GM19099 (cell line): Measurements from ENCODE around the gene CYTH3.

Experiments
- POLR2A ChIP-seq: IDR thresholded peaks from 3 replicates; pipeline ENCODE4 v1.6.1; 2011; ENCODE audit warnings: low read depth; ENCODE audit not compliant: insufficient read length; ENCODE audit errors: extremely low read depth

The CYTH3 gene

DNA sequence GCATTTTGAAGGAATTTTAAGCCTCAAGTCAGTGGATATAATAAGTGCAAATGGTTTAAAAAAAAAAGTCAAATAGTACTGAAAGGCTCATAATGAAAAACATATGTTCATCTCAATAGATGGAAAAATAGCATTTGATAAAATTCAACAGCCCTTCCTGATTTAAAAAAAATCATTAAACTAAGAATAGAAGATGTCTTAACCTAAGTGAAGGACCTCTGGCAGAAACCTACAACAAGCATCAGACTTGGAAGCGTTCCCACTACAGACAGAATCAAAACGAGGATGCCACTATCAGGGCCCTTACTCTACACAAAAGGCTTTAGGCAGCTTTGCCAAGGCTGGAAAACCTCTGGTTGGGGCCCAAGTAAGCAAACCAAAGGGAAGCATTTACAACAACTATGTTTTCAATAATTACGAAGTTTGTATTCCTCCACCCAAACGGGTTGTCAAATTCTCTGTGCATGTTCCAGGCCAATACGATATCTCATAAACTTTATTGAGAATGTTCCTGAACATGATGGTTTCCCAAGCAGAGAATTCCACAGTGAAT is 45.1 kb downstream of the CYTH3 start:
- no peak for TF ChIP-seq POLR2A

DNA sequence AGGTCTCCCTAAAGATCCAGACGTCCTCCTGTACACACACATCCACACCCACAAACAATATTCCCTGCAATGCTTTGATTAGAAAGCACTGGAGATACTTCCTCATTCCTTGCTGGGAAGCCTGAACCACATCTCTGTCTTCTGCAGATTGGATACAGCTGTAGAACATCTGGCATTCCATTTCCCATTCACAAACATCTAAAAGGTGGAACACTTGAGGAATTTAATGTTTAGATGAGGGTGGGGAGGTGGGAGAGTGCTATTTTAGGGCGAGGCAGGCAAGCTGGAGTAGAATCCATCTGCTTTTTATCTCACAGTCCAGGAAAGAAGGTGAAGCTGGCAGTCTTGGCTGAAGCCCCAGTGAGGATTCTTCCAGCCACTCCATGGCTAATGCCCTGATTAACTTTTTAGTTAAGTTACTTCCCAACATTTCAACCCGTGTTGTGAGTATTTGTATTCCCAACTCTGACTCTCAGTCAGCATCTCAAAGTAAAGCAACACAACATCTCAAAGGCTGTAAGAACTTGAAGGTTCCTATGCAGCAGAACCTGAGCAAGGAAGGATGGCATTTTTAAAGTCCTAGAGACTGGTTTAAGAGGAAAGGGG is 46.1 kb downstream of the CYTH3 start:
- TF ChIP-seq POLR2A = no peak

DNA sequence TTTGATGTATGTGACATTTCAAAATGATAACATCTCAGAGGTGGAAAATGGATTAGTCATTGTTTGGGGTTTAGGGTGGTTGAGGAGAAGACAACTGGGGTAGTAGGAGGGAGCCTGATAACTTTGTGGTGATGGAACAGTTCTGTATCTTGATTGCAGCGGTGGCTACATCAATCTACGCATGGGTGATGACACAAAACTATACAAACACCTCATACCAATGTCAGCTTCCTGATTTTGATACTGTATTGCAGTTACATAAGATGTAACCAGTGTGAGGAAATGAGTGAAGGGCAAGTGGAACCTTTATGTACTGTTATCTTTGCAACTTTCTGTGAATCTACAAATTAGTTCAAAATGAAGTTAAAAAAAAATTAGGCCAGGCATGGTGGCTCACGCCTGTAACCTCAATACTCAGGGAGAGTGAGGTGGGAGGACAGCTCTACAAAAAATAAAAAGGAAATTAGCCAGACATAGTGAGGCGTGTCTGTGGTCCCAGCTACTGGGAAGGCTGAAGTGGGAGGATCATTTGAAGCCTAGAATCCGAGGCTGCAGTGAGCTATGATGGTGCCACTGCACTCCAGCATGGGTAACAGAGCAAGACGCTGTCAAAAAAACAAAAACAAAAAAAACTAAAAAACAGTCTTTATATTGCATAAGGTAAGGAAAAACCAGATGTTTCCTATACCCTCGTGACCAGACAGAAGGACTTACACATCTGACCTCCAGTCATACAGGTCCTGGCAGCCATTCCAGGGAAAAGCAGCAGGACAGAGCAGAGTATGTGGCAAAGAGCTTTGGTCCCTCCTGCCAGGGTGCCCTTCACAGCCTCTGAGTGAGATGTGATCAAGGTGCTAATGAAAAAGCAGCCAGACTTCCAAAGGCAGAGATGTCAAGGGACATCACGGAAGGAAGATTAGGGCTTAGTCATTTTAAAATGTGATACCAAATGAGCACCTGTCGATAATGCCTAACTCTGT is 50.8 kb downstream of the CYTH3 start:
- TF ChIP-seq POLR2A = no peak

DNA sequence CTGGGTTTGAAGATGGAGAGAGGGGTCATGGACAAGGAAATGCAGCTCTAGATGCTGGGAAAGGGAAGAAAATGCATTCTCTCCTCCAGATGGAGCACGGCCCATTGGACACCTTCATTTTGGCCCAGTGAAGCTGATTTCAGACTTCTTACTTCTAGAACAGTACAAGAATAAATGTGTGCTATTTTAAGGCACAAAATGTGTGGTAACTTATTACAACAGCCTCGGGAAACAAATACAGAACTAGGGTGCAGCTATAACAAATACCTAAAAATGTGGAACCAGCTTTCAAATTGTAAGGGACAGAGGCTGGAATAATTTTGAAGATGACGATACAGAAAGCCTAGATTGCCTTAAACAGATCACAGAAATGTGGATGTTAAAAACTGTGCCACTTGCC is 54.1 kb downstream of the CYTH3 start:
- no peak for TF ChIP-seq POLR2A

DNA sequence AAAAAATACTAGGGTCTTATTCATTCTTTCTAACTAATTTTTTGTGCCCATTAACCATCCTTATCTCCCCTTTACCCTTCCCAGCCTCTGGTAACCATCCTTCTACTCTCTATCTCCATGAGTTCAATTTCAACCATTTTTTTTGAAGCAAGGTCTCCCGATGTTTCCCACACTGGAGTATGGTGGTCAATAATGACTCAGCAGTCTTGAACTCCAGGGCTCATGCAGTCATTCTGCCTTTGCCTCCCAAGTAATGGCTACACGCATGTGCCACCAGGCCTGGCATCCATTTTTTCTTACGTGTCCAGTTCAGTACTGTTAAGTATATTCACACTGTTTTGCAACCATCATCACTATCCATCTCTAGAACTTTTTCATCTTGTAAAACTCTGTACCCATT is 60.4 kb downstream of the CYTH3 start:
- no peak for TF ChIP-seq POLR2A

DNA sequence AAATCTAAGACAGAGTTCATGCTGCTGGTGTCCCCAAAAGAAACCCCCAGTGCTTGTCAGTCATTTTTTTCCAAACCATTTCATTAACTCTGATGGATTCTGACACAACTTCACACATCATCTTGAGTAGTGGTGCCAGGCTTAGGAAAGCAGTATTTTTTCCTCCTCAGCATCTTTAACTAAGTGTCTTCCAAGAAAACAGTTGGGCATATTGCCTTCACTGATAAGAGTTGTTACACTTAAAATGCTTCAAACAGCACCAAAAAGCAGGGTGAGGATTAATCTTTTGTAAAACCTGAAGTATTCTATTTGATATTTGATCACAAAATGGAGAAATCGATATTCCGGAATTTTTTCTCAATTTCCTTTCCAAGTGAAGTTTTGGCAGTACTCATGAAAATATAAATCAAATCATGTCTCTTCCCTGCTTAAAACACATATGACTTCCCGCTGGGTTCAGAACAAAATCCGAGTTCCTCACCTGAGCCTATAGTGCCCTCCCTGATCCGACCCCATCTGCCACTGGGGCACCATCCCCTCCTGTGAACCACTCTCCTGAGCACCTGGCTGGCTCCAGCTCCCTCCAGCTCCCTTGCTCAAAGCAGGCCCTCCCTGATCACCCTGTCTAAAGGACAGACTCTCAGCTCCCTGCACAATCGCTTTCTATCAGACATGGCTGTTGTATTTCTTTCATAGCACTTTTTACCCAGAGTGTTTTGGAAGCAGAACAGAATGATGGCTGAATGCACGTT is 61.6 kb downstream of the CYTH3 start:
- no peak for TF ChIP-seq POLR2A

DNA sequence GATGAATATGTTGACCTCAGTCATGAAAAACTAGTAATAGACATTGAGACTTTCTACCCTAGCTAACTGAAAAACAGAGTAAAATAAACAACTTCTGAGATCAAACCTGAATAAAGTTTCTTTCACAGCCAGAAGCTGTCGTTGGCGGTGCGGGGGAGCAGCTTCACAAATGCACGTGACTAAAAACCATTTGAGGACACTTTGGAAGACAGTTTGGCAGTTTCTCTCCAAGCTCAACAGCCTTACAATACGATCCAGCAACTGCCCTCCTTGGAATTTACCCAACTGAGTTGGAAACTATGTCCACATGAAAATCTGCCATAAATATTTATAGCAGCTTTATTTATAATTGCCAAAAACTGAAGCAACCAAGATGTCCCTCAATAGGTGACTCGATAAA is 63.1 kb downstream of the CYTH3 start:
- TF ChIP-seq POLR2A = no peak

DNA sequence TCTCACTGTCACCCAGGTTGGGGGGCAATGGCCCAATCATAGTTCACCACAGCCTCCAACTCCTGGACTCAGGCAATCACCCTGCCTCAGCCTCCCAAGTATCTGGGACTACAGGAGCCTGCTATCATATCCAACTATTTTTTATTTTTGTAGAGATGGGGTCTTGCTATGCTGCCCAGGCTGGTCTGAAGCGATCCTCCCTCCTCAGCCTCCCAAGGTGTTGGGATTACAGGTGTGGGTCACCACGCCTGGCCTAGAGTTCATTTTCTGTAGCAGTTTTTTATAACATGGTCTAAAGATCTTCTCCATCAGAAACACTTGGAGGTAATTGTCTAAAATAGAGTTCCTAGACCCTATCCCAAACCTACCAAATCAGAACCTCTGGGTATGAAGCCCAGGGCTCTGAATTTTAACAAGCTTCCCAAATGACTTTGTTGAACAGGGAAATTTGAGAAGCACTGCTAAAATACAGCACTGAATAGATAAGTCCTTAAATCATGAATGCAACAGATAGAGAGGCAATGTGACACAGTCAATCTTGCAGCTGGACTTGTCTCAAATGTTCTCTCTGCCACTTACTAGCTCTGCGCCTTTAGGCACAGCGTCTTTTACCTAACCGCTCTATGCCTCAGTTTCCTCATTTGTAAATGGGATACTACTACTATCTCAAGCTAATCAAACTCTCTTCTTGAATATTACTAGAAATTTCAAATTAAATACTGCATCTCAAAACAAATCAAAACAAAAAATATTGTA is 63.7 kb downstream of the CYTH3 start:
- no peak for TF ChIP-seq POLR2A

DNA sequence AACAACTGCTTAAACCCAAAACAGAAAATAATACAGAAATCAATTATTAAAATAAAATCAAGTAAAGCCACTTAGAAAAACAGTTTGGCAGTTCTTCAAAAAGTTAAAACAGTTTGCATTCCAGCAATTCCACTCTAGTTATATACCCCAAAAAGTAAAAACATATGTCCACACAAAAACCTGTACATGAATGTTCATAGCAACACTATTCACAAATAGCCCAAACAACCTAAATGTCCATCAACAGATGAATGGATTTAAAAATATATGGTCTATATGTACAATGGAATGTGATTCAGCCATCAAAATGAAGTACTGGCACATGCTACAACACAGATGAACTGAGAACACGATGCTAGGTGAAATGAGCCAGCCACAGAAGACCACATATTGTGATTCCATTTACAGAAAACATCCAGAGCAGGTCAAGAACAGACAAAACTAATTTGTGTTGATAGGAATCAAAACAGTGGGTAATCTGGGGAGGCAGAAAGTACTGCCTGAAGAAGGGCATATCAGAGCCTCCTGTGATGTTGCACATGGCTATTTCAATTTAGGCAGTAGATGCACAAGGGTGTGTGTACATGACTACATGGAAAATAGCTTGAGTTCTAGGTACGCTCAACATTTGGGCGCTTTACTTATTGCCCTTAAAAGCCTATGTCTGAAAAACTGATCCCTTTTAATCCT is 66.3 kb downstream of the CYTH3 start:
- TF ChIP-seq POLR2A = no peak

DNA sequence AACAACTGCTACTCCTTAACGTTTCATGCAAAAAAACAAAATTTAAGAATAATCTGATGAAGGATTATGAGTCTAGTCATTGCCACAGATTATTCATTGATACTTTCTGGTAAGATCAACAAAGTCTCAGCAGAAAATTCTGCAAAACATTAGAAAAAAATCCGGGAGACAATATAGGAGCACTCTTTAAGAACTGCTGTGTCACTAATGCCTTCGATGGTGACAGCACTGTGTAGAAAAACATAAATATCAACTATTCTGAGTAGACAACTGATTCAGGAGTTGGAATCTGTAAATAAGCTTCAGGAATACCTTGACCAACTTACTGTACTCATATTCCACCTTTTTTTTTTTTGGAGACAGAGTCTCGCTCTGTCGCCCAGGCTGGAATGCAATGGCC is 69.0 kb downstream of the CYTH3 start:
- TF ChIP-seq POLR2A = no peak

DNA sequence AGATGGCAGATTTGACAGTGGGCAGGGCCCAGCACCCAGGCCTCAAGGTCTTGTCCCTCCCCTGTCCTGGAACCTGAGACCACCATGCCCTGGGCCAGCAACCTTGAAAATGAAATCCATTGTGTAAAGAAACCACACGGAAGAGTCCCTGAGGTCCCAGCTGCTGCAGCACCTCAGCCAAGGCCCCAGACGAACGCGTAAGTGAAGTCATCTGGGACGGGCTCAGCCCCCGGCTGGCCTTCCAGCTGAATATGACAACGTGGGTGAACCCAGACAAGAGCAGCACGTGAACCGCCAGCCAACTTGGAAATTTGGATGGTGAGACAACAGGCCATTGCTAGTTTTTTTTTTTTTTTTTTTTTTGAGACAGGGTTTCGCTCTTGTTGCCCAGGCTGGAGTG is 70.3 kb downstream of the CYTH3 start:
- TF ChIP-seq POLR2A = no peak

DNA sequence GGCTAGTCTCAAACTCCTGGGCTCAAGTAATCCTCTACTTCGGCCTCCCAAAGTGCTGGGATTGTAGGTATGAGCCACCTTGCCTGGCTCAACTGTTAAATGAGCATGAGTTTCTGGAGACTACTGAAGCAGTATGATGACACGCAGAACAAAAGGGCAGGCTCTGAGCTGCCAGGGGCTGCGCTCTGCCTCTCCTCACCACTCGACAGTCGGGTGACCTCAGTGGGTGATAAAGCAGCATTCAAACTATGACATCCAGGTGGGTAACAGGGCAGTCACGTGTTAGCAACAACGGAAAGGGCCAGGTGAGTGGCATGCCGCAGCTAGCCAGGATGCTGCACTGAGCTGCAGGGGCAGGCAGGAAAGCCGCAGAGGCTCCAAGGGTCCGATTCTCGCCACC is 71.5 kb downstream of the CYTH3 start:
- TF ChIP-seq POLR2A = no peak

DNA sequence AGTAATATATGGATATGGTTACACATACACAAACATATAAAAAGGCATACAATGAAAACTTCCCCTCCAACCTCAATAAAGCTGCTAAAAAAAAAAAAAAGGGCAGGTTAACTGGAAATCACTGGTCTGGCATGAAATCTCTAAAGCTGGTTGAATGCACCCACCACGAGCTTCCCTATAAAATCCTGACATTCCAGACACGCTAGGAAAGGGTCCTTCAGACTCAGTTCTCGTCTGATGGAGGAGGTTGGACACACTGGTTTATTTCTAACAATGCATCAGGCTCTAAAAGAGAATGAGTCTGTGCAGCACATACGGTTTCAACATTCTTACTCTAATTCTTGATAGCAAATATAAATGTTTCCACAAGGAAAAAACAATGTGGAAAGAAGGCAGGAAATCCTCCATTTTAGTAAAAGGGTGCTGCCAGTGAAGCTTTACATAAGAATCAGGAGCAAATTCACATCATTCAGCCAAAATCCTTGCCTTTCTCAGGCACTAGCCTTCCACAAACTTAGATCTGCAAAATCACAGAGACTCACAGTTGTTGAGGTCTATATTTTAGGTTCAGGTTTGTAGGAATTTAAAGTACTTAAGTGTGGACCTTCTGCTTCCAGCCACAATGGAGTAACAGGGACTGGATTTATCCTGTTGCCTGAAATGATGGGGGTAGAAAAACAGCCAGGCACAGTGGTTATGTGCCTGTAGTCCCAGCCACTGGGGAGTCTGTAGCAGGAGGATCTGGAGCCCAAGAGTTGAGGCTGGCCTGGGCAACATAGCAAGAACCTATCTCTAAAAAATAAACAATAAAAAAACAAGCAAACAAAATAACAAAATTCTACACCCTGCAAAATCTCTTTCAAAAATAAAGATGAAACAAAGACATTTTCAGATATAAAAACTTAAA is 73.5 kb downstream of the CYTH3 start:
- TF ChIP-seq POLR2A = no peak
